ENCODE results near the gene GALNT2.

GALNT2 gene

GRCh38 chr1:230143534-230143933 is 76.5 kb downstream of the GALNT2 start:
- H3K4me3 ChIP-seq (ENCODE audit: low read depth, low read length): no peak overlapping the region
- no peak for TF ChIP-seq CTCF (IDR thresholded peaks at IDR 0.05; ENCODE audit: borderline replicate concordance, insufficient read depth, low read depth, low read length)

- H3K4me3 ChIP-seq (ENCODE audit: low read depth, low read length): no peak overlapping the region
- TF ChIP-seq CTCF (IDR thresholded peaks at IDR 0.05; ENCODE audit: borderline replicate concordance, insufficient read depth, low read depth, low read length): no peak
These were observed 77.1 kb downstream of the GALNT2 start for GRCh38 chr1:230144010-230144614.

- TF ChIP-seq CTCF (IDR thresholded peaks at IDR 0.05; ENCODE audit: borderline replicate concordance, insufficient read depth, low read depth, low read length): no peak
- H3K4me3 ChIP-seq (ENCODE audit: low read depth, low read length): no peak overlapping the region
These were observed 77.9 kb downstream of the GALNT2 start for GRCh38 chr1:230144758-230145504.

- no peak for TF ChIP-seq CTCF (IDR thresholded peaks at IDR 0.05; ENCODE audit: borderline replicate concordance, insufficient read depth, low read depth, low read length)
- no peak overlapping the region for H3K4me3 ChIP-seq (ENCODE audit: low read depth, low read length)
These were observed 78.5 kb downstream of the GALNT2 start for GRCh38 chr1:230145505-230145899.

GRCh38 chr1:230145953-230146476 is 79.0 kb downstream of the GALNT2 start:
- no peak overlapping the region for H3K4me3 ChIP-seq (ENCODE audit: low read depth, low read length)
- TF ChIP-seq CTCF (IDR thresholded peaks at IDR 0.05; ENCODE audit: borderline replicate concordance, insufficient read depth, low read depth, low read length): no peak

GRCh38 chr1:230146709-230147108 is 79.7 kb downstream of the GALNT2 start:
- H3K4me3 ChIP-seq (ENCODE audit: low read depth, low read length): no peak overlapping the region
- TF ChIP-seq CTCF (IDR thresholded peaks at IDR 0.05; ENCODE audit: borderline replicate concordance, insufficient read depth, low read depth, low read length): no peak

Measured in GM12875 (cell line).